OCI-LY7 (cell line): ENCODE data around the gene SH3TC1. TPM values are rescaled to one million over a fixed set of nuclear protein-coding genes. Genes with fewer than 3 reads are reported as not detected.

ENCODE experiments used
- BruUV-seq: library from RNA; stranded (reverse); fragments of 400-500 nt; replicated peaks from 2 replicates; lab custom pipeline; 2021; lab: Mats Ljungman, UMichigan
- CTCF ChIA-PET: fragments of 300-600 bp; sonication (Branson Sonifier 250); formaldehyde crosslinking; loops from one replicate; lab custom pipeline; 2022; ENCODE audit warnings: antibody characterized with exemption; ENCODE audit not compliant: unreplicated experiment; lab: Charles Lee
- POLR2A ChIA-PET: fragments of 300-600 bp; sonication (Branson Sonifier 250); formaldehyde crosslinking; loops from one replicate; lab custom pipeline; 2022; ENCODE audit warnings: antibody characterized with exemption; lab: Charles Lee
- DNase-seq: peaks from one replicate; pipeline ENCODE4 v3.0.0-alpha.2; 2015; ENCODE audit warnings: low spot score
- H2AFZ ChIP-seq: fragments of 200-600 bp; sonication (generic), shearing (Covaris generic); 2 replicates; pipeline ENCODE4 v1.6.1; 2014; ENCODE audit warnings: mild to moderate bottlenecking, antibody characterized with exemption, low read length, moderate library complexity
- H3K27ac ChIP-seq: fragments of 200-600 bp; sonication (generic); 2 replicates; pipeline ENCODE4 v1.5.1; 2014; ENCODE audit warnings: mixed run types, low read depth, mild to moderate bottlenecking, moderate library complexity, low read length, inconsistent platforms; ENCODE audit not compliant: poor library complexity, severe bottlenecking
- H3K36me3 ChIP-seq: fragments of 200-600 bp; sonication (generic); 2 replicates; pipeline ENCODE4 v1.6.1; 2014; ENCODE audit warnings: mild to moderate bottlenecking, antibody characterized with exemption, low read length, moderate library complexity, mixed read lengths; ENCODE audit not compliant: insufficient read depth
- H3K4me1 ChIP-seq: fragments of 200-600 bp; sonication (generic); 2 replicates; pipeline ENCODE4 v1.5.1; 2014; ENCODE audit warnings: mild to moderate bottlenecking, low read length; ENCODE audit not compliant: insufficient read depth, poor library complexity, severe bottlenecking
- H3K4me2 ChIP-seq: fragments of 200-600 bp; sonication (generic); 2 replicates; pipeline ENCODE4 v1.6.1; 2014; ENCODE audit warnings: mild to moderate bottlenecking, low read length
- H3K4me3 ChIP-seq: fragments of 200-600 bp; sonication (generic); 2 replicates; pipeline ENCODE4 v1.5.1; 2014; ENCODE audit warnings: mild to moderate bottlenecking, low read depth, low read length; ENCODE audit not compliant: poor library complexity, severe bottlenecking
- H3K79me2 ChIP-seq: fragments of 200-600 bp; sonication (generic); 2 replicates; pipeline ENCODE4 v1.6.1; 2016; ENCODE audit warnings: low read depth, mild to moderate bottlenecking, low read length, moderate library complexity, mixed read lengths; ENCODE audit not compliant: insufficient read depth
- H3K9me2 ChIP-seq: fragments of 200-600 bp; sonication (generic); 2 replicates; pipeline ENCODE4 v1.6.1; 2016; ENCODE audit warnings: mild to moderate bottlenecking, low read length, mixed read lengths; ENCODE audit not compliant: insufficient read depth
- H3K9me3 ChIP-seq: fragments of 200-600 bp; sonication (generic); 2 replicates; pipeline ENCODE4 v1.6.1; 2014; ENCODE audit warnings: mild to moderate bottlenecking, mixed run types, low read length, mixed read lengths
- H4K20me1 ChIP-seq: fragments of 200-600 bp; sonication (generic); 2 replicates; pipeline ENCODE4 v1.6.1; 2014; ENCODE audit warnings: mild to moderate bottlenecking, antibody characterized with exemption, low read length, moderate library complexity, mixed read lengths; ENCODE audit not compliant: insufficient read depth
- CTCF ChIP-seq: fragments of 200-600 bp; sonication (generic); conservative IDR thresholded peaks from 2 replicates; pipeline ENCODE4 v1.5.1; 2014; ENCODE audit warnings: mild to moderate bottlenecking, antibody characterized with exemption, low read length, moderate library complexity, mixed read lengths
- EZH2phosphoT487 ChIP-seq: fragments of 200-600 bp; sonication (generic); IDR thresholded peaks from 2 replicates; pipeline ENCODE4 v1.6.1; 2018; ENCODE audit warnings: low read depth, borderline replicate concordance, mild to moderate bottlenecking, mixed run types, antibody characterized with exemption, low read length, moderate library complexity, mixed read lengths
- intact Hi-C: fragments of 100-400 bp; cut with micrococcal nuclease; formaldehyde crosslinking; loops from one replicate; pipeline ENCODE4 v1.10.0; 2022; ENCODE audit not compliant: unreplicated experiment
- total RNA-seq, 2 experiments: library from RNA; depleted of rRNA in 1 of 2; stranded (reverse); fragments of >200 nt in 1 of 2; shearing (Covaris generic) in 1 of 2; gene quantifications; 2 replicates each; pipeline ENCODE4 v1.2.3, GENCODE V29; 2014 to 2022

Gene SH3TC1
- total RNA-seq, 2 experiments from 2014 or later: 17.5 to 42.4 TPM

GRCh38 chr4:8202108-8203051, 3.3 kb downstream of the SH3TC1 start:
- Histone ChIP-seq H2AFZ (no peak overlapping the region), H3K36me3 (no peaks in the 10 kb centered on the region), H3K4me2 (peak overlapping the region; percentile 93), H3K4me1 (peaks cover 53% of the 10 kb centered on the region), H3K27ac (peak overlapping the region; percentile 51), H3K4me3 (peak overlapping the region; percentile 67), H3K79me2 (no peaks in the 10 kb centered on the region), H3K9me2 (no peaks in the 10 kb centered on the region), H4K20me1 (no peaks in the 10 kb centered on the region), H3K9me3 (no peaks in the 10 kb centered on the region)
- no TSS peak for BruUV-seq
- intact Hi-C loops: no loop called here
- no peak for TF ChIP-seq CTCF
- TF ChIP-seq EZH2phosphoT487: no peak
- DNase-seq: peak; percentile 20
- ChIA-PET POLR2A (interaction anchor here (0.6 kb wide), 1 partner anchor 8 kb away, joined by 3 read pairs; no protein-coding TSS in a partner anchor), CTCF (interaction anchor here (1.0 kb wide), 1 partner anchor 26 kb away, joined by 5 read pairs; no protein-coding TSS in a partner anchor)

- H3K9me3 ChIP-seq: no peaks in the 10 kb centered on the region
- no peaks in the 10 kb centered on the region for H3K9me2 ChIP-seq
- no peaks in the 10 kb centered on the region for H3K79me2 ChIP-seq
- H3K36me3 ChIP-seq: no peaks in the 10 kb centered on the region
- H3K4me3 ChIP-seq: no peak overlapping the region
- no peak overlapping the region for H2AFZ ChIP-seq
- ChIA-PET CTCF (no interaction called here), POLR2A (interaction anchor here (0.6 kb wide), 1 partner anchor 8 kb away, joined by 3 read pairs; no protein-coding TSS in a partner anchor)
- no peak overlapping the region for H3K27ac ChIP-seq
- no TSS peak for BruUV-seq
- H3K4me2 ChIP-seq: peak overlapping the region; percentile 93; the same call in 1 of the 2 replicates
- DNase-seq: peak; percentile 24
- no peaks in the 10 kb centered on the region for H4K20me1 ChIP-seq
- H3K4me1 ChIP-seq: peaks cover 52% of the 10 kb centered on the region
- intact Hi-C loops: no loop called here
- TF ChIP-seq EZH2phosphoT487: no peak
- TF ChIP-seq CTCF: no peak
Observed at GRCh38 chr4:8203052-8203401, 3.9 kb downstream of the SH3TC1 start.

GRCh38 chr4:8203817-8204216, 4.7 kb downstream of the SH3TC1 start:
- Histone ChIP-seq H3K4me3 (no peak overlapping the region), H3K79me2 (no peaks in the 10 kb centered on the region), H3K9me2 (no peaks in the 10 kb centered on the region), H3K4me1 (peaks cover 44% of the 10 kb centered on the region), H3K27ac (no peak overlapping the region), H2AFZ (no peak overlapping the region), H3K36me3 (no peaks in the 10 kb centered on the region), H3K4me2 (no peak overlapping the region), H3K9me3 (no peaks in the 10 kb centered on the region), H4K20me1 (no peaks in the 10 kb centered on the region)
- no peak for TF ChIP-seq EZH2phosphoT487
- no peak for TF ChIP-seq CTCF
- intact Hi-C loops: no loop called here
- ChIA-PET POLR2A (no interaction called here), CTCF (no interaction called here)
- DNase-seq: no peak
- no TSS peak for BruUV-seq
